HG03439 (cell line): ENCODE results near the gene SH3TC1.

Experiments used
- ATAC-seq: cut with Tn5 transposase; IDR thresholded peaks from one replicate; pipeline ENCODE4 v1.9.1; 2021; ENCODE audit warnings: mild to moderate bottlenecking, moderate library complexity; ENCODE audit not compliant: unreplicated experiment

The SH3TC1 gene

GRCh38 chr4:8198206-8198905, 734 bp upstream of the SH3TC1 start:
- no peak for ATAC-seq

- ATAC-seq, result no peak
These were observed 658 bp downstream of the SH3TC1 start for GRCh38 chr4:8199594-8200301.

GRCh38 chr4:8200302-8200975, 1.3 kb downstream of the SH3TC1 start:
- no peak for ATAC-seq

GRCh38 chr4:8201321-8201781, 2.3 kb downstream of the SH3TC1 start:
- peak; percentile 38 for ATAC-seq

- ATAC-seq, result no peak
These were observed 3.3 kb downstream of the SH3TC1 start for GRCh38 chr4:8202108-8203051.

- ATAC-seq, result no peak
These were observed 3.9 kb downstream of the SH3TC1 start for GRCh38 chr4:8203052-8203401.

- no peak for ATAC-seq
These were observed 4.7 kb downstream of the SH3TC1 start for GRCh38 chr4:8203817-8204216.

GRCh38 chr4:8204576-8205227, 5.6 kb downstream of the SH3TC1 start:
- no peak for ATAC-seq

- ATAC-seq, result no peak
These were observed 6.2 kb downstream of the SH3TC1 start for GRCh38 chr4:8205241-8205707.

GRCh38 chr4:8205749-8206611, 6.9 kb downstream of the SH3TC1 start:
- no peak for ATAC-seq

GRCh38 chr4:8207314-8207713, 8.2 kb downstream of the SH3TC1 start:
- no peak for ATAC-seq

- no peak for ATAC-seq
These were observed 9.5 kb downstream of the SH3TC1 start for GRCh38 chr4:8208565-8208964.

GRCh38 chr4:8209181-8209874, 10.2 kb downstream of the SH3TC1 start:
- ATAC-seq, result no peak

GRCh38 chr4:8210010-8210409, 10.9 kb downstream of the SH3TC1 start:
- ATAC-seq, result no peak

- ATAC-seq, result no peak
These were observed 11.5 kb downstream of the SH3TC1 start for GRCh38 chr4:8210616-8211015.

- no peak for ATAC-seq
These were observed 12.2 kb downstream of the SH3TC1 start for GRCh38 chr4:8211251-8211650.

- ATAC-seq, result no peak
These were observed 12.9 kb downstream of the SH3TC1 start for GRCh38 chr4:8211737-8212581.

- no peak for ATAC-seq
These were observed 13.5 kb downstream of the SH3TC1 start for GRCh38 chr4:8212622-8213021.
